ENCODE measurements around the gene DDX56.
"Not testable (repeated sequence)": the region's sequence is repeated elsewhere in the genome, so short reads cannot be mapped to it uniquely, and the experiment has no call there.

DDX56 gene

DNA sequence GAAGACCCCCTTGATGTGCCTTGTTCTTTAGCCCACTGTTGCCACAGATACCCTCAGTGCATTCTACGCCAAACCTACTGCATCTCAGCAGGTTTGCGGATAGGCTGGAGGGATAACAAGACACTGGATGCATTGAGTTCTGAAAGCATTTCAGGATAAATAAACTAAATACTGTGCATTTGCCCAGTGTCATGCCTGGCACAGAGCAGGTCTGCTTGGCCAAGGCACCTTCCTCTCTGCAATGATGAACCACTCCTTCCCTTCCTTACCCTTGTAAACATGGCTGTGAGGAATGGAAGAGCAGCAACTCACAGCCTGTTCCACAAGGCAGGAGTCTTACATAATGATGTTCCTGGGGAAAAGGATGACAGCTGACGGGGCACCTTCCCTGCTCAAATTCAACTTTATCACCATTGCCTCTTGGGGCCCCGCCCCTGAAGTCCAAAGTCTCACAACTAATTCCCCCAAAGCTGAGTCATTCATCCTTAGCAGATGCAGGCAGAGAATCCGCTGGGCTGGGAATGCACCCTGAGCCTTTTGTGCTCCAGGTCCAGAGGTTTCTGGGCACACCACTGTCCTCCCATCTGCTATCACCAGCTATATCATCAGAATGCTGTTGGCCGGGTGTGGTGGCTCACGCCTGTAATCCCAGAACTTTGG lies 11.6 kb downstream of the DDX56 start:
- peak; percentile 50 for DNase-seq

DNA sequence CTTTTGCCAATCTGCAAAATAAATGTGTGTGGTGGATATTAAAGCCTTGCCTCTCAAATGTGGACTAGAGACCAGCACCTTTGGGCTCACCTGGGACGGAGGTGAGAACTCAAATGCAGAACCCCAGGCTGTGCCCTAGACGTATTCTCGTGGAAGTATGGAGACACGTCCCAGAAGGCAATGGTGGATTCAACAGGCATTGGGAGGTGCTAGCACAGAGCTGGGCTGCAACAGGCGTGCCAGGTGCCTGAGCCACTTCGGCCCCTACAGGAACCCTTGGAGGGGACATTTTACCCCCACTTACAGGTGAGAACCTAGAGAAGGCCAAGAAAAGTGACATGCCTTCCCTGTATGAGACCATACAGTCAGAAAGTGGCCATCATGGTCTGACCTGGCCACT lies 12.2 kb downstream of the DDX56 start:
- DNase-seq, result no peak

DNA sequence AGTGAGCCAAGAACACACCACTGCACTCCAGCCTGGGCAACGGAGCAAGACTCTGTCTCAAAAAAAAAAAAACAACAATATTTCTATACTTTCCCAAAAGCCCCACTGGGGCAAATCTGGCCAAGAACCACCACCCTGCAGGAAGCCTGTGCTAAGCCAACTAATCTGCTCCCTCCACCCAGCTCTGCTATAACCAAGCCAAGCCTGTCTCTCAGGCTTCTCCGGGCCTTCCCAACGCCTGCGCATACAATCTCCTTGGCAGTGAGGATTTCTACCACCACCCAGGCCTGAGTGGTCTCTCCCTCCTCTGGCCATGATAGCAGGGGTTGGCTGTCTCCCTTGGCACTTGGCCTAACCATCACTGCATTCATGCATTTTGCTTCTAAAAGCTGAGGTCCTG lies 14.2 kb downstream of the DDX56 start:
- no peak for DNase-seq

DNA sequence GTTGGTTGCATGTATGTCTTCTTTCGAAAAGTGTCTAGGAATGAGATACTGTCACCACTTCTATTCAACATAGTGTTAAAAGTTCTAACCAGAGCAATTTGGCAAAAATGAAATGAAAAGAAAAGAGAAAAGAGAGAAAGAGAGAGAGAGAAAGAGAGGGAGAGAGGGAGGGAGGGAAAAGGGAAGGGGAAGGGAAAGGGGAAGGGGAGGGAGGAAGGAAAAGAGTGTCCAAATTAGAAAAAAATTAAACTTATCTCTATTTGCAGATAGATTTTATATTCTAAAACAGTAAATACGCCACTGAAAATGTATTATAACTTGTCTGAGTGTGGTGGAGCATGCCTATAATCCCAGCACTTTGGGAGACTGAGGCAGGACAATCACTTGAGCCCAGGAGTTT lies 16.2 kb downstream of the DDX56 start:
- no peak for DNase-seq

DNA sequence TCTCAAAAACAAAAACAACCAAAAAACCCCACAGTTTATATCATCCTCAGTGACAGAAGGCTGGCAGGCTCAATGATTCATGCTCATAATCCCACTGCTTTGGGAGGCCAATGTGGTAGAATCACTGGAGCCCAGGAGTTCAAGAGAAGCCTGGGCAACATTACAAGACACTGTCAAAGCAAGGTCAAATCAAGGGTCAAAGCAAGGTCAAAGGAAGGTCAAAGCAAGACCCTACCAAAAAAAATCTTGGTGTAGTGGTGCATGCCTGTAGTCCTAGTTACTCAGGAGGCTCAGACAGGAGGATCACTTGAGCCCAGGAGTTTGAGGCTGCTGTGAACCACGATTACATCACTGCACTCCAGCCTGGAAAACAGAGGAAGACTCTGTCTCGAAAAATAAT lies 18.4 kb downstream of the DDX56 start:
- no peak for DNase-seq

DNA sequence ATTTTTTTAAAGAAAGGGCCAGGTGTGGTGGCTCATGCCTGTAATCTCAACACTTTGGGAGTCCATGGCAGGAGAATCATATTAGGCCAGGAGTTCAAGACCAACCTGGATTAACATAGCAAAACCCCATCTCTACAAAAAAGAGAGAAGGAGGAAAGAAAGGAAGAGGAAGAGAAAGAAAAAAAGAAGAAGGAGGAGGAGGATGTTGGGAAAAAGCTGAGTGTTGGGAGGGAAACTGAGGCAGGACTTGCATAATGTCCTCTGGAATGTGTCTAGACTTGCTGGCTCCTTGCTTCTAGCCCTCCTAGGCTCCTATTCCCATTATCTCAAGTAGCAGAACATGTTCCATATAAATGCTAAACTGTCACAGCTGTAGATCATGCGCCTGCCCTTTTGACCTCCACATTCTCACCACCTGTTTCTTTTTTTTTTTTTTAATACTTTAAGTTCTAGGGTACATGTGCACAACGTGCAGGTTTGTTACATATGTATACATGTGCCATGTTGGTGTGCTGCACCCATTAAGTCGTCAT lies 21.2 kb downstream of the DDX56 start:
- not testable (repeated sequence) for DNase-seq

DNA sequence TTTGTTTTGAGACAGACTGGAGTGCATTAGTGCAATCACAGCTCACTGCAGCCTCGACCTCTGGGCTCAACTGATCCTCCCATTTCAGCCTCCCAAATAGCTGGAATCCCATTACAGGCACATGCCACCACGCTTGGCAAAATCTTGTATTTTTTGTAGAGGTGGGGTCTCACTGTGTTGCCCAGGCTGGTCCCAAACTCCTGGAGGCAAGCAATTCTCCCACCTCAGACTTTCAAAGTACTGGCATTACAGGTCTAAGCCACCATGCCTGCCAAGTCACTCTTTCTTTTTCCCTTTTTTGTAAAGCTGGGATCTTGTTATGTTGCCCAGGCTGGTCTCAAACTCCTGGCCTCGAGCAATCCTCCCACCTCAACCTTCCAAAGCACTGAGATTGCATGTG lies 24.3 kb downstream of the DDX56 start:
- DNase-seq, result no peak

DNA sequence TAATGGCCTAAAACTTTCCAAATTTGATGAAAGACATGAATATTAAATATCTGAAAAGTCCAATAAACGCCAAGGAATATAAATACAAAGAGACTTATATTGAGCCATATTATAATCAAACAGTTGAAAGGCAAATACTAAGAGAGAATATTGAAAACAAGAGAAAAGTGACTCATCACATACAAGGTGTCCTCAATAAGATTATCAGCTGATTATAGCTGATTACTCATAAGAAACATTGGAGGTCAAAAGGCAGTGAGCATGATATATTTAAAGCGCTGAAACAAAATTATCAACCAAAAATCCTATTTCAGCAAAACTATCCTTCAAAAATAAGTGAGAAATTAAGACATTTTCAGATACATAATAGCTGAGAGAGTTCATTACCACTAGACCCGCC lies 24.8 kb downstream of the DDX56 start:
- no peak for DNase-seq

DNA sequence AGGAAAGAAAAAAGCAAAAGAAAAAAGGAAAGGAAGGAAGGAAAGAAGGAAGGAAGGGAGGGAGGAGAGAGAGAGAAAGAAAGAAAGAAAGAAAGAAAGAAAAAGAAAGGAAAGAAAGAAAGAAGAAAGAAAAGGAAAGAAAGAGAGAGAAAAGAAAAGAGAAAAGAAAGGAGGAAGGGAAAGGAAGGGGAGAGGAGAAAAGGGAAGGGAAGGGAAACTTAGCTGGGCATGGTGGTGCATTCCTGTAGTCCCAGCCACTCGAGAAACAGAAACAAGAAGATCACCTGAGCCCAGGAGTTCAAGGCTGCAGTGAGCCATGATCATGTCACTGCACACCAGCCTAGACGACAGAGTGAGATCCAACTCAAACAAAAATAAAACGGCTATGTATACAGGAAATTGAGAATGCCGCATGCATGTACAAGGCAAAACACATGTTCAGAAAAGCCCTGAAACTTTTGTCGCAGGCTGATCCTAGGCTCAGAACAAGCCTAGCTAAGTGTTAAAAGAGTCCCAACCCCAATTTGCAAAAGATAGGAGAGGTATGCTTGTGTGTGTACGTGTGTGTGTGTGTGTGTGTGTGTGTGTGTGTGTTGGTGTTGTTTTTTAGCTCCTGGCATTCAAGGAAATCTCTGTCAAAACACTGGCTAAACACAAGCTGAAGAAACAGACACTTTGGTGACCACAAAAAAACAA lies 26.0 kb downstream of the DDX56 start:
- peak; percentile 6 for DNase-seq

DNA sequence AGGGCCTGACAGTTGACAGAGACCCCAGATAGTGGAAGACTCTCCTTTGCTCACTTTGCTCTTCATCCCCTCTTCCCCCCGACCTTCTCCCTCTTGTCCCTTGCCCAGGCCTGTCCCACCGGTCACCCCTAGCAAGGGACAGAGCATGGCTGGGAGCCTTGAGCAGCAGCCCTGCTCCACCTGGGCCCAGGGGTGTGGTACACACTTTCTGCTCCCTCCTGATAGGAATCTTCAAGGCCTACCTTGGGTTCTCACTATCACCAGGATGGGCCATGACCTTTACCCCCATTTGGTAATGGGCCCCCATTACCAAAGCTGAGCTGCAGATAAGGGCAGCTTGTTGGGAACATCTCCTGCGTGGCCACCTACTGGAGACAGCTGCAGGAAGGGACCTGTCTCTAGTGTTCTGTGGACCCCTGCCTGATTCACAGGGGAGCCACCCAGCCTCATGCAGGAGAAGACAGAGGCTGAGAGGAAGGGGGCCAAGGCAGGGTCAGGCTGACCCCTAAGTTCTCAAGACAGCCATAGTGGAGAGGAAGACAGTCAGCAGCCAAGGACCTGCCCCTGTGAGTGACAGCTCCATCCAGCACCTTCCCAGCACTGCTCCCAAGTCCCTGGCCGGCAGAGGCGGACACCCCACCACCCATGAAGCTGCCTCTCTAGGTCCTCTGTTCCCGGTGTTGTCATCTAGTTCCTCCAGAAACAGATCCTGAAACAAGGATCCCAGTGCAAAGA lies 31.7 kb downstream of the DDX56 start:
- DNase-seq, result no peak

DNA sequence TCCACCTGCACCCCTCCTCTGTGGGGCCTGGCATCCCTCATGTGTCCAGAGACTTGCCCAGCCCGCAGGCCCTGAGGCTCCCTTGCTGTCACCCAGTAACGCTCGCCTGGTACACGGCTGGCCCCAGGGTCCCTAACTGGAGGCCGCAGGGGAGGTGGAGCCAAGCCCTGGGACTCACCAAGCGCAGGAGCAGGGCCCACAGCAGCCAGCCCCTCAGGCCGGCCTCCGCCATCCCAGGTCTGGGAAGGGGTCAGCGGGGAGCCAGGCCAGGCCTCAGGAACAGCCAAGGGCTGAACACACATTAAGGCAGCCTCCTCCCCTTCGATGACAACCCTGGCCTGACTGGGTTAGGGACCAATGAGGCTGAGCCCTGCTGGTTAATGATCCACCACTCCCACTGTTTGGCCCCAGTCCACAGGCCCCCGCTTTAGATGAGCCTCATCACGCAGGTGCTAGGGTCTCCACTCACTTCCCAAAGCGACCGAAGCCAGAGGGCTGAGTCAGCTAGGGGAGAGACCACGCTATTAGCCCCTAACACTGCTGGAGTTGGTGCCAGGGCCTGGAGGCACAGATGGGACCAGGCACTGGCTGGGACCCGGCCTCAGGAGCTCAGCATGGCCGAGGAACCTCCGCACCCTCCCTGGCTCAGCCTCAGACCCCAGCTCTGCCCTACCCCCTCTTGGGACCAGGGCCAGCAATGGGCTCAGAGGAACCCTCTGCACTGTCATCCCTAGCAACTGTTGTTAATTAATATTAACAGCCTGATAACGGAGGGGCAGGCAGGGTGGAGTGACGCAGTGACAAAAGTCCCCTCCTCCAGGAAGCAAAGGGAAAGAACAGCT lies 32.5 kb downstream of the DDX56 start, which contains the start of gene NPC1L1:
Gene NPC1L1 (minus strand): TSS at position 303 of the 842 bp plus-strand sequence. CDS start 71 bp downstream, at position 232.
- DNase-seq, result no peak

DNA sequence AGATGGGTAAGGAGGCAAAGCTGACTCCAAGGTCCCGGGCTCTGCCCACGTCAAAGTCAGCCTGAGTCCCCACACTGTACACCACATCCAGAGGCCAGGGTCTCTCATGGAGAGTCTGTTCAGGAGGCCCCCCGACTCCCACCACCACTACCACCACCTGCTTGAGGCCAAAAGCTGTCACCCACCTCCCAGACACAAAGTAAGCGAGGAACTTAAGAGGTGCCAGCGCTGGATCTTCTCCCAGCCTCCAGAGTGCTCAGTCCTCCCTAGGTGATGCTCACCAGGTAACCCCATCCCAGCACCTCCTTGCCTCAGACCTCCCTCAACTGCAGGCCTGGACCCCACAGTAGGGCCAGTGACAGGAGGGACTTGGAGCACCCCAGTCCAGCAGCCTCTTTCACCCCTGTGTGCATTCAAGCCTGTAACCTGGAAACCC lies 33.1 kb downstream of the DDX56 start:
- DNase-seq, result no peak

DNA sequence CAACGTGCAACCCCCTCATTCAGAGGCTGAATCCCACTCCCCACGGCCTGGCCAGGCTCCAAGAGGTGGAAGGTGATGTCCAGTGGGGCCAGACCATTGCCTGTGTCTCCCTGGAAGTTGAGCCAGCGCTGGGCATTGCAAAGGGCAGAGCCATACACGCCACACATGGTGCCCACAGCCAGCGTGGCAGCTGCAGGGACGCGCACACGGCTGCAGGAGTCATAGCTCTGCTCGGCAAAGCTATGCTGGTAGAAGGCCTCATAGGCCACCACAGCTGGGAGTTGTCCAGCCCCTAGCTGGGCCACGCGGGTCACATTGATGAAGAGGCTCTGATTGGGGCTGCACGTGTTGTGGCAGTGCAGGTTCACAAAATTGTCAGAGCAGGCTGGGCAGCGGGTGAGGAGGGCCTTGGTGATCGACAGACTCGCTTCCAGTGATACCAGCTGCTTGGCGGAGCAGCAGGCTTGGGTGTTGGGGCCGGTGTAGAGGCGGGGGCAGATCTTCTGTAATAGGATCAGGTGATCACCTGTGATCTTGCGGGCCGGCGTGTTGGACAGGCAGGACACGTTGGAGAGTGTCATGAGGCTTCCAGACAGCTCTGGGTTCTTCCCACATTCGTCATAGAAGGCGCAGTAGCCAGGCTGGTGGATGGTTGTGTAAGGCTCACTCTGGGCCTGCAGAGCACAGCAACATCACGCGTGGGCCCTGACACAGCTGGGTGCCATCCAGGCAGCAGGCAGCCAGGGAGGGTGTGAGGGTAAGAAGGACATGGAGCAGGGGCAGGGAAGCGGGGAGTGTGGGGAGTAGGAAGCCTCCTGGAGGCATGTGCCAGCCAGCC lies 33.8 kb downstream of the DDX56 start:
- DNase-seq, result no peak

DNA sequence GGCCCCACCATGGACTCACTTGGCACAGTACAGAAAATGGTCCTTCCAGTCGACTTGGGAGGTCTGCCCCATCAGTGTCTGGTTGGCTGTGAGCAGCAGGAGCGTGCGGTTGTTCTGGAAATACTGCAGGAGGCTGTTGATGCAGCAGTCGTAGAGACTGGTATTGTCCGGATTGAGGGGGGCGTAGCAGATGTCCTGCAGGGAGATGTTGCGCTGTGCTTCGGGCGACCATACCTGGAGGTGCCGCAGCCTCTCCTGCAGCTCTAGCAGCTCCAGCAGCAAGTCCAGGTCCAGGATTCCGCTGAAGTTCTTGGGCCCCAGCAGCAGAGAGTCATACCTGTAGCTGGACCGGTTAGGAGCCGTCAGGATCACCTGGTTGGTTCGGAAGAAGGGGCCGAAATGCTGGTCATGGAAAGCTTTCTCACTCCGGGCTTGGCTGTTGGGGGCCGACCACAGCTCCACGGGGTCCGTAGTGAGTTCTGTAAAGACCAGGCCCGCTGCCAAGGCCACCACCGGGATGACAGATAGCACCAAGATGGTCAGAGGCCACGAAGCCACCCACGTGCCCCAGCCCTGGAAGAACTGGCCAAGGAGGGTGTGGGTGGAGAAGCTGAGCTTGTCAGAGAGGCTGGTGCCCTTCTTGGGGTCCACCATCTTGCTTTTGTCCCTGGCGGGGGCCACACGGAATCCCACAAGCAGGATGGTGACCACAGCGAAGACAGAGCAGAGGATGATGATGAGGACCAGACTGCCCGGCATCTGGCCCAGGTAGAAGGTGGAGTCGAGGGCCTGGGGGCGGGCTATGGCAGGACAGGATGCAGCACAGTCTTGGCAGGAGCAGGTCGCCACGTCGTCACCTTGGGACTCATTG lies 34.7 kb downstream of the DDX56 start:
- no peak for DNase-seq

DNA sequence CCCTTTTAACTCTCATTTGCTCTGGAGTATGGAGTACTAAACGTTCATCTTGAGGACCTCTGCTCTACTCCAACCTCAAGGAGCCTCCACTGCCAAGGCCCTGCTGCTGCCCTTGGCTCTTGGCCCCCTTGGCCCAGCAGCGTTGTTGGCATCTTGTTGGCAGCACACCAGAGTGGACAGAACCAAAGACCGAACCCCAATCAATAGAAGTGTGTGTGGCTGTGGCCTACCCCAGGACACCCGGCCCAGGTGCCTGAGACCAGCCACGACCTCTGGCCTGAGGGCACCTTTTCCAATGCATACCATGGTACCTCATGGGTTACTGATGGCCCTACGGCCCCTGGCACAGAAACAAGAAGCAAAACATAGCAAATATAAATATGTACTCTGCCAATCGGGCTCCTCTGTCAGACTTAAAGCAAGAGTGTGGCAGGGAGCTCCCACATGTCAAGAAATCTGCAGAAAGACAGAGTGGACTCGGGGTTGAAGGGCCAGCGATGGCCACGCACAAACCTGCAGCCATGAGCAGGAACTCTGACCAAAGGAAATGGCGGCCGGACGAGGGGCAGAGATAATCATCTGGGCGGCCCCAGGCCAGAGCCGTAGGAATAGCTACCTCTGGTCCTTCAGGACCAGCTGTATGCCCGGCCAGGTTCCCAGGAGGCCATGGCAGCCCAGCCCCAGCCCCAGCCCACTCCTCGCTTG lies 35.5 kb downstream of the DDX56 start:
- DNase-seq, result no peak

DNA sequence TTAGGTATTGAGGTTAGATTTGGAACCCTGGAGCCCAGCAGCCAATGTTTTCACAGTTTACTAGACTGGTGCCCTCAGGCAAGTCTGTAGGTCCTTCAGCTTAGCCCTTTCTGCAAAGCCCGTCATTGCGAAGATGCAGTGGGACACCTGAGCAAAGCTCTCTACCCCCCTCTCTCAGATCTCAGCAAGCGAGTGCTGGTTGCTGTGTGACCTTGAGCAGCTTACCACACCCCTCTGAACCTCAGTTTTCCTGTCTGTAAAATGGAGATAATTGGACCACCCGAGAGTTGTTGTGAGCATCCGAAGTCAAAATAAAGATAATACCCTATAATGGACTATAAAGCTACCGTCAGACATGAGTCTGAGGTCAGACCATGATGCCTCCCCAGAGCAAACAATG lies 36.3 kb downstream of the DDX56 start:
- no peak for DNase-seq

DNA sequence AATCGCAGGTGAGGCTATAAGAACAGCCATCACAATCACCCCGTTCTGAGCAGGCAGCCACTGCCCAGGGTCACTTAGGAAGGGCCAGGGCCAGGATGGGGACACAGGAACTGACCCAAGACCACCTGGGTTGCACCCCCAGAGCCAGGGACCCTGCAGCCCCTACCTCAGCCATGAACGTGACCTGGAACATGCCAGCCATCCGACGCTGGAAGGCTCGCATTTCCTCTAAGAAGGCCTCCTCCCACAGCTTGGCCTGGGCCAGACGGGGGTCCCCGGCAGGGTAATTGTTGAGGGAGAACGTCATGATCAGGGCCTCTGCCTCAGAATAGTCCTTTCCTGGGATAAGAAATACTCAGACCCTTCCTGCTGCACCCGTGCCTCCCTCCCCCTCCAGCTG lies 37.6 kb downstream of the DDX56 start:
- DNase-seq, result no peak

DNA sequence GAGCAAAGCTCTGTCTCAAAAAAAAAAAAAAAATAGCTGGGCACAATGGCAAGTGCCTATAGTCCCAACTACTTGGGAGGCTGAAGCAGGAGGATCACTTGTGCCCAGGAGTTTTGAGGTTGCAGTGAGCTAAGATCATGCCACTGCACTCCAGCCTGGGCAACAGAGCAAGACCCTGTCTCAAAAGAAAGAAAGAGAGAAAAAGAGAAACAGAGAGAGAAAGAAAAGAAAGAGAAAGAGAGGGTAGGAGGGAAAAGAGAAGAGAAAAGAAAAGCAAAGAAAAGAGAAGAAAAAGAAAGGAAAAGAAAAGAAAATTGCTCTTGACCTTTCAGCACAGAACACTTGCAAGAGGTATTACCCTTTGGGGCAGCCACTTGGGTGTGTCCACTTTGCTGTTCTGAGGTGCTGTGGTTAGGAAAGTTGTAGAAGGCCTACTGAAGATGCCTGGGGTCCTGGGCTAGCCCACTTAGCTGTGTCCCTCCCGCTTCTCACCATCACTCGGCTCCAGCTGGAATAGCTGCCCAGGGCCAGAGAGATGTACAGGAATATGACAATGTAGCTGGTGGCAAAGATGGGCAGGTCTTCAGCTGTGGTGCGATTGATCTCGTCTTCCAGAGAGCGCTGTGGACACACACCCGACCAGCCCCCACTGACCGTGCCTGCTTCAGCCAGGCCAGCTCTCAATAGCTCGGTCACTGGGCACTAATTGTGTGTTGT lies 38.2 kb downstream of the DDX56 start:
- no peak for DNase-seq

DNA sequence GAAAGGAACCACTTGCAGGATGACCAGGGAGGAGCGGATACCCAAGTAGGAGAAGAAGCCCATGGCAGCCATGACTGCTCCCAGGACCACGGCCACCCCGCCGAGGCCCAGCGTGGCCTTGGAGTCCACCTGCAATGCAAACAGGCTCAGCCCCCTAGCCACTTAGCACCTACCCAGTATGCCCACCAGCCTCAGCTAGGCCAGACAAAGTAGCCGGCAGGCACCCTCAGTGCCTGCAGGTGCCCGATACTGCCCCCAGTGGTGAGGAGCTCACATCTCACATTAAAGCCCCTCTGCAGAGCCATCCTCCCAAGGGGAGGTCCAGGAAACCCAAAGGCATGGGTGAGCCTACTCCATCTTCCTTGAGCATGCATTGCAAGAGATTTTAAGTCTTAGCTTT lies 39.2 kb downstream of the DDX56 start:
- DNase-seq, result peak; percentile 20
